ENCODE data around the gene THOC5.

Gene THOC5

GRCh38 chr22:29517215-29517908, 36.2 kb downstream of the THOC5 start:
- Histone ChIP-seq H3K4me1 (ENCODE audit: control insufficient read depth, insufficient read depth, low read length) (no peaks in the 10 kb centered on the region), H3K4me3 (ENCODE audit: low read depth, low read length) (no peak overlapping the region), H3K27ac (ENCODE audit: extremely low read depth, low read depth, low read length) (no peak overlapping the region), H3K9me3 (ENCODE audit: control insufficient read depth, insufficient read depth, low read depth, low read length) (no peaks in the 10 kb centered on the region), H3K36me3 (ENCODE audit: control insufficient read depth in 2 of 2, insufficient read depth in 1 of 2, low read length in 2 of 2) (peaks cover 57 to 80% of the 10 kb centered on the region in 2 experiments)
- CTCF ChIA-PET = no interaction called here
- TF ChIP-seq BCL6B (tag by site-specific recombination; IDR thresholded peaks at IDR 0.05) (no peak), ZNF768 (tag by site-specific recombination; IDR thresholded peaks at IDR 0.05) (no peak), ZBTB10 (tag by site-specific recombination; IDR thresholded peaks at IDR 0.05) (no peak), ZNF37A (tag by site-specific recombination; IDR thresholded peaks at IDR 0.05) (no peak), ZNF140 (tag by site-specific recombination; IDR thresholded peaks at IDR 0.05) (no peak), ZBTB1 (tag by site-specific recombination; IDR thresholded peaks at IDR 0.05) (no peak), ZNF623 (tag by site-specific recombination; IDR thresholded peaks at IDR 0.05) (no peak), ZNF423 (tag by site-specific recombination; IDR thresholded peaks at IDR 0.05) (no peak), SP2 (tag by site-specific recombination; IDR thresholded peaks at IDR 0.05) (no peak)
- POLR2A ChIA-PET = no interaction called here

- Histone ChIP-seq H3K9me3 (ENCODE audit: control insufficient read depth, insufficient read depth, low read depth, low read length) (no peaks in the 10 kb centered on the region), H3K4me1 (ENCODE audit: control insufficient read depth, insufficient read depth, low read length) (no peaks in the 10 kb centered on the region), H3K27ac (ENCODE audit: extremely low read depth, low read depth, low read length) (no peak overlapping the region), H3K36me3 (ENCODE audit: control insufficient read depth in 2 of 2, insufficient read depth in 1 of 2, low read length in 2 of 2) (peaks cover 56 to 84% of the 10 kb centered on the region in 2 experiments), H3K4me3 (ENCODE audit: low read depth, low read length) (no peak overlapping the region)
- TF ChIP-seq ZNF10 (tag by site-specific recombination; IDR thresholded peaks at IDR 0.05) (no peak), ZNF645 (tag by site-specific recombination; IDR thresholded peaks at IDR 0.05) (no peak), ZNF18 (tag by site-specific recombination; IDR thresholded peaks at IDR 0.05) (no peak), ZNF548 (tag by site-specific recombination; IDR thresholded peaks at IDR 0.05) (no peak), ZNF274 (IDR thresholded peaks at IDR 0.05; ENCODE audit: low read length) (no peak), ZNF274 (tag by site-specific recombination; IDR thresholded peaks at IDR 0.05; ENCODE audit: borderline replicate concordance) (no peak), YY2 (tag by site-specific recombination; IDR thresholded peaks at IDR 0.05) (no peak), ZNF202 (tag by site-specific recombination; IDR thresholded peaks at IDR 0.05; ENCODE audit: borderline replicate concordance) (no peak), ZBTB11 (tag by site-specific recombination; conservative IDR thresholded peaks at IDR 0.05; ENCODE audit: low read depth) (no peak), HOXA7 (CRISPR knock-in tag; IDR thresholded peaks at IDR 0.05; ENCODE audit: borderline replicate concordance) (no peak), ZNF654 (tag by site-specific recombination; IDR thresholded peaks at IDR 0.05; ENCODE audit: low read depth) (no peak), ZNF433 (tag by site-specific recombination; IDR thresholded peaks at IDR 0.05; ENCODE audit: low read depth) (no peak)
- ChIA-PET POLR2A (no interaction called here), CTCF (interaction anchor here (0.9 to 1.6 kb wide), 3 partner anchors 42 to 117 kb away, joined by 3 to 5 read pairs (median 3); partner anchors contain the start of gene THOC5)
Observed at GRCh38 chr22:29512031-29512430, 41.5 kb downstream of the THOC5 start.

Data from HEK293 (cell line).